Osteoblast (primary cell): ENCODE data around the gene CSTF3. TPM values are rescaled to one million over a fixed set of nuclear protein-coding genes. Genes with fewer than 3 reads are reported as not detected.
"Not testable (repeated sequence)": the region's sequence is repeated elsewhere in the genome, so short reads cannot be mapped to it uniquely, and the experiment has no call there.

Experiments used
- DNase-seq: peaks from one replicate; pipeline ENCODE4 v3.0.0; 2011; ENCODE audit warnings: low spot score, mixed read lengths; ENCODE audit not compliant: insufficient read length; ENCODE audit errors: missing footprints
- H2AFZ ChIP-seq: 2 replicates; pipeline ENCODE4 v1.6.0; 2011; ENCODE audit warnings: mild to moderate bottlenecking, low read length
- H3K27ac ChIP-seq: 2 replicates; pipeline ENCODE4 v1.5.1; 2011; ENCODE audit warnings: mild to moderate bottlenecking, low read depth, low read length, moderate library complexity
- H3K27me3 ChIP-seq: 2 replicates; pipeline ENCODE4 v1.6.0; 2012; ENCODE audit warnings: mild to moderate bottlenecking, control low read depth, inconsistent platforms, low read length, moderate library complexity; ENCODE audit not compliant: insufficient read depth
- H3K36me3 ChIP-seq: 2 replicates; pipeline ENCODE4 v1.5.1; 2011; ENCODE audit warnings: mild to moderate bottlenecking, low read length, control low read depth, moderate library complexity; ENCODE audit not compliant: insufficient read depth
- H3K4me1 ChIP-seq: 2 replicates; pipeline ENCODE4 v1.5.1; 2011; ENCODE audit warnings: mild to moderate bottlenecking, low read length, control low read depth, moderate library complexity; ENCODE audit not compliant: insufficient read depth
- H3K4me2 ChIP-seq: 2 replicates; pipeline ENCODE4 v1.6.0; 2011; ENCODE audit warnings: mild to moderate bottlenecking, low read length; ENCODE audit not compliant: insufficient read depth
- H3K4me3 ChIP-seq: fragments of 200-600 bp; sonication (generic); 3 replicates; pipeline ENCODE4 v1.5.1; 2012; ENCODE audit warnings: mild to moderate bottlenecking, low read length, inconsistent platforms; ENCODE audit not compliant: insufficient read depth
- H3K79me2 ChIP-seq: 2 replicates; pipeline ENCODE4 v1.6.0; 2012; ENCODE audit warnings: mild to moderate bottlenecking, low read length, control low read depth, inconsistent platforms; ENCODE audit not compliant: insufficient read depth
- H3K9me3 ChIP-seq: 2 replicates; pipeline ENCODE4 v1.5.1; 2011; ENCODE audit warnings: low read depth, low read length, control low read depth
- H4K20me1 ChIP-seq: 2 replicates; pipeline ENCODE4 v1.6.0; 2012; ENCODE audit warnings: mild to moderate bottlenecking, low read length, control low read depth; ENCODE audit not compliant: insufficient read depth
- CTCF ChIP-seq: IDR thresholded peaks from 2 replicates; pipeline ENCODE4 v1.5.1; 2011; ENCODE audit warnings: mild to moderate bottlenecking, low read depth, low read length, moderate library complexity; ENCODE audit errors: extremely low read depth
- total RNA-seq: library from RNA; depleted of rRNA; stranded (reverse); fragments of >200 nt; gene quantifications from 2 replicates; pipeline ENCODE4 v1.2.3, GENCODE V29; 2012

The CSTF3 gene
- total RNA-seq, 1 donor, result 16.3 TPM

GRCh38 chr11:33132510-33132909 lies 28.8 kb downstream of the CSTF3 start:
- Histone ChIP-seq H3K4me1 (peaks cover 22% of the 10 kb centered on the region), H3K4me2 (no peak overlapping the region), H2AFZ (no peak overlapping the region), H3K9me3 (no peaks in the 10 kb centered on the region), H3K79me2 (peaks cover 2% of the 10 kb centered on the region), H3K36me3 (no peaks in the 10 kb centered on the region), H3K27me3 (no peaks in the 10 kb centered on the region), H3K27ac (no peak overlapping the region), H4K20me1 (peaks cover 3% of the 10 kb centered on the region), H3K4me3 (no peak overlapping the region)
- TF ChIP-seq CTCF, result no peak
- DNase-seq, result no peak

GRCh38 chr11:33128739-33129138 lies 32.5 kb downstream of the CSTF3 start:
- no peaks in the 10 kb centered on the region for H3K27me3 ChIP-seq
- no peaks in the 10 kb centered on the region for H3K9me3 ChIP-seq
- no peak overlapping the region for H2AFZ ChIP-seq
- H3K36me3 ChIP-seq, result peaks cover 8% of the 10 kb centered on the region
- no peak overlapping the region for H3K4me2 ChIP-seq
- H3K4me1 ChIP-seq, result no peaks in the 10 kb centered on the region
- peaks cover 2% of the 10 kb centered on the region for H3K79me2 ChIP-seq
- no peak overlapping the region for H3K4me3 ChIP-seq
- H3K27ac ChIP-seq, result no peak overlapping the region
- no peak for TF ChIP-seq CTCF
- DNase-seq, result no peak
- no peaks in the 10 kb centered on the region for H4K20me1 ChIP-seq

GRCh38 chr11:33125611-33126010 lies 35.7 kb downstream of the CSTF3 start:
- no peaks in the 10 kb centered on the region for H3K4me1 ChIP-seq
- no peak overlapping the region for H3K4me3 ChIP-seq
- no peak for DNase-seq
- no peak overlapping the region for H3K27ac ChIP-seq
- no peaks in the 10 kb centered on the region for H3K27me3 ChIP-seq
- peaks cover 8% of the 10 kb centered on the region for H3K36me3 ChIP-seq
- H3K9me3 ChIP-seq, result no peaks in the 10 kb centered on the region
- H2AFZ ChIP-seq, result no peak overlapping the region
- H3K4me2 ChIP-seq, result no peak overlapping the region
- no peaks in the 10 kb centered on the region for H3K79me2 ChIP-seq
- no peaks in the 10 kb centered on the region for H4K20me1 ChIP-seq
- no peak for TF ChIP-seq CTCF

- no peak overlapping the region for H3K27ac ChIP-seq
- no peak overlapping the region for H3K4me3 ChIP-seq
- no peak for TF ChIP-seq CTCF
- no peaks in the 10 kb centered on the region for H4K20me1 ChIP-seq
- H3K4me2 ChIP-seq, result no peak overlapping the region
- no peak overlapping the region for H2AFZ ChIP-seq
- H3K79me2 ChIP-seq, result no peaks in the 10 kb centered on the region
- H3K27me3 ChIP-seq, result no peaks in the 10 kb centered on the region
- peaks cover 8% of the 10 kb centered on the region for H3K36me3 ChIP-seq
- no peak for DNase-seq
- H3K4me1 ChIP-seq, result no peaks in the 10 kb centered on the region
- H3K9me3 ChIP-seq, result no peaks in the 10 kb centered on the region
These were observed 36.3 kb downstream of the CSTF3 start for GRCh38 chr11:33125025-33125424.

- not testable (repeated sequence) for H4K20me1 ChIP-seq, H3K36me3 ChIP-seq, H3K4me1 ChIP-seq, H3K27me3 ChIP-seq, DNase-seq, H3K27ac ChIP-seq, H2AFZ ChIP-seq, H3K9me3 ChIP-seq, H3K79me2 ChIP-seq, H3K4me2 ChIP-seq, H3K4me3 ChIP-seq
These were observed 38.6 kb downstream of the CSTF3 start for GRCh38 chr11:33122696-33123095.
